ENCODE results near the gene FAM83G.

DNA sequence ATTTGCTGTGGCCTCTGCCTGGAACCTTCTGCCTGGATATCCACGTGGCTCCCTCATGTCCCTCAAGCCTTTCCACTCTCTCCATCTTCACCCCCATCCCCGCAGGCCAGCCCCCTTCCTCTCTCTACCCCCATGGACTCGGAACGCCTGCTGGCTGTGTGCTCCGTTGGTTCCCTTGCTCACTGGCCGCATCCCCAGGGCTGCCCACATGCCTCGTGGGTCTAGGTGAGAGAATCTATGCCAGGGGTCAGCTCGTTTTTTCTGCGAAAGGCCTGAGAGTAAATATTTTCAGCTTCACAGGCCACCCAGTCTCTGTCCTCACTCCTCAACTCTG is 40.6 kb downstream of the FAM83G start:
- TF ChIP-seq, protein P1, sequence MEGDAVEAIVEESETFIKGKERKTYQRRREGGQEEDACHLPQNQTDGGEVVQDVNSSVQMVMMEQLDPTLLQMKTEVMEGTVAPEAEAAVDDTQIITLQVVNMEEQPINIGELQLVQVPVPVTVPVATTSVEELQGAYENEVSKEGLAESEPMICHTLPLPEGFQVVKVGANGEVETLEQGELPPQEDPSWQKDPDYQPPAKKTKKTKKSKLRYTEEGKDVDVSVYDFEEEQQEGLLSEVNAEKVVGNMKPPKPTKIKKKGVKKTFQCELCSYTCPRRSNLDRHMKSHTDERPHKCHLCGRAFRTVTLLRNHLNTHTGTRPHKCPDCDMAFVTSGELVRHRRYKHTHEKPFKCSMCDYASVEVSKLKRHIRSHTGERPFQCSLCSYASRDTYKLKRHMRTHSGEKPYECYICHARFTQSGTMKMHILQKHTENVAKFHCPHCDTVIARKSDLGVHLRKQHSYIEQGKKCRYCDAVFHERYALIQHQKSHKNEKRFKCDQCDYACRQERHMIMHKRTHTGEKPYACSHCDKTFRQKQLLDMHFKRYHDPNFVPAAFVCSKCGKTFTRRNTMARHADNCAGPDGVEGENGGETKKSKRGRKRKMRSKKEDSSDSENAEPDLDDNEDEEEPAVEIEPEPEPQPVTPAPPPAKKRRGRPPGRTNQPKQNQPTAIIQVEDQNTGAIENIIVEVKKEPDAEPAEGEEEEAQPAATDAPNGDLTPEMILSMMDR (IDR thresholded peaks at IDR 0.05) = no peak
- TF ChIP-seq POLR2AphosphoS5 (IDR thresholded peaks at IDR 0.05) (no peak), EP300 (IDR thresholded peaks at IDR 0.05) (no peak)
